HCT116 (cell line): ENCODE data around the gene C19orf18. TPM values are rescaled to one million over a fixed set of nuclear protein-coding genes. Genes with fewer than 3 reads are reported as not detected.

Source experiments
- ATAC-seq: fragments of 200-7000 bp; cut with Tn5 transposase; 2 replicates; pipeline ENCODE4 v1.9.1; 2020; ENCODE audit warnings: mild to moderate bottlenecking, moderate library complexity
- BruUV-seq: library from RNA; stranded (reverse); fragments of 400-500 nt; replicated peaks from 2 replicates; lab custom pipeline; 2021; lab: Mats Ljungman, UMichigan
- CTCF ChIA-PET: fragments of 300-600 bp; sonication (Branson Sonifier 250); formaldehyde crosslinking; loops from one replicate; lab custom pipeline; 2021; ENCODE audit warnings: antibody characterized with exemption; lab: Charles Lee
- POLR2A ChIA-PET: fragments of 300-600, 350-600 bp; sonication (Branson Sonifier 250); formaldehyde crosslinking; loops from one replicate; lab custom pipeline; 2021; ENCODE audit warnings: antibody characterized with exemption; lab: Charles Lee
- RAD21 ChIA-PET, 2 experiments: fragments of 300-600 bp; sonication (Branson Sonifier 250); formaldehyde crosslinking; loops; one replicate each; lab custom pipeline; 2023; ENCODE audit warnings: low total read pairs in 2 of 2; ENCODE audit not compliant: uncharacterized antibody in 2 of 2, unreplicated experiment in 2 of 2, low non-redundant PET in 1 of 2; lab: Charles Lee
- DNase-seq: peaks from one replicate; pipeline ENCODE4 v3.0.0-alpha.2; 2010; ENCODE audit warnings: low read depth, low spot score
- H2AFZ ChIP-seq: fragments of 200-600 bp; shearing (Covaris generic), sonication (generic); 2 replicates; pipeline ENCODE4 v1.6.1; 2017; ENCODE audit warnings: low read depth, mixed run types, mixed read lengths, antibody characterized with exemption, low read length; ENCODE audit not compliant: poor library complexity, severe bottlenecking
- H3K27ac ChIP-seq: 2 replicates; pipeline ENCODE4 v1.5.1; 2012; ENCODE audit warnings: low read depth, low read length
- H3K27me3 ChIP-seq: fragments of 200-600 bp; sonication (generic); 2 replicates; pipeline ENCODE4 v1.6.1; 2016; ENCODE audit warnings: mixed run types, low read length, mixed read lengths; ENCODE audit not compliant: insufficient read depth
- H3K36me3 ChIP-seq, 2 experiments: fragments of 200-500 bp in 1 of 2; fragments of 200-600 bp in 1 of 2; sonication (Bioruptor generic) in 1 of 2; sonication (generic) in 1 of 2; 2 replicates each; pipeline versions ENCODE4 v1.5.1 to v1.6.1; 2014 to 2016; ENCODE audit warnings: low read length in 2 of 2, inconsistent platforms in 1 of 2, mixed read lengths in 1 of 2, mixed run types in 1 of 2; ENCODE audit not compliant: insufficient read depth in 2 of 2, control insufficient read depth in 1 of 2
- H3K4me1 ChIP-seq, 2 experiments: fragments of 200-600 bp in 1 of 2; sonication (generic) in 1 of 2; 2 replicates each; pipeline versions ENCODE4 v1.5.1 to v1.6.1; 2012 to 2017; ENCODE audit warnings: low read length in 2 of 2, inconsistent platforms in 1 of 2, mild to moderate bottlenecking in 1 of 2, mixed read lengths in 1 of 2, mixed run types in 1 of 2, moderate library complexity in 1 of 2; ENCODE audit not compliant: insufficient read depth in 2 of 2, control insufficient read depth in 1 of 2
- H3K4me2 ChIP-seq: fragments of 200-600 bp; sonication (generic); 2 replicates; pipeline ENCODE4 v1.6.1; 2017; ENCODE audit warnings: mixed run types, low read length, mixed read lengths
- H3K4me3 ChIP-seq, 2 experiments: fragments of 200-600 bp in 1 of 2; sonication (generic) in 1 of 2; replicated peaks in 1 of 2; 2 replicates each; pipeline ENCODE4 v1.5.1; 2011 to 2016; ENCODE audit warnings: low read length in 2 of 2, control low read depth in 1 of 2, low read depth in 1 of 2, mild to moderate bottlenecking in 1 of 2, mixed read lengths in 1 of 2, mixed run types in 1 of 2
- H3K79me2 ChIP-seq: fragments of 200-600 bp; sonication (generic); 2 replicates; pipeline ENCODE4 v1.6.1; 2017; ENCODE audit warnings: mild to moderate bottlenecking, mixed run types, low read length, moderate library complexity, mixed read lengths; ENCODE audit not compliant: insufficient read depth
- H3K9ac ChIP-seq: fragments of 200-600 bp; sonication (generic); 2 replicates; pipeline ENCODE4 v1.6.1; 2016; ENCODE audit warnings: low read length, mixed read lengths
- H3K9me2 ChIP-seq: fragments of 200-600 bp; sonication (generic), shearing (Covaris generic); 2 replicates; pipeline ENCODE4 v1.6.1; 2017; ENCODE audit warnings: mixed run types, mild to moderate bottlenecking, moderate library complexity; ENCODE audit not compliant: insufficient read depth
- H3K9me3 ChIP-seq, 2 experiments: fragments of 200-500 bp in 1 of 2; fragments of 200-600 bp in 1 of 2; sonication (Bioruptor generic) in 1 of 2; sonication (generic) in 1 of 2; 2 replicates each; pipeline ENCODE4 v1.6.1; 2014 to 2017; ENCODE audit warnings: low read length in 2 of 2, mixed read lengths in 2 of 2, inconsistent platforms in 1 of 2, low read depth in 1 of 2, mild to moderate bottlenecking in 1 of 2, mixed run types in 1 of 2, moderate library complexity in 1 of 2; ENCODE audit not compliant: control insufficient read depth in 1 of 2, insufficient read depth in 1 of 2
- H4K20me1 ChIP-seq: fragments of 200-600 bp; sonication (generic), shearing (Covaris generic); 2 replicates; pipeline ENCODE4 v1.6.1; 2017; ENCODE audit warnings: mixed run types, mild to moderate bottlenecking, moderate library complexity; ENCODE audit not compliant: insufficient read depth
- CBX3 ChIP-seq: IDR thresholded peaks from 2 replicates; pipeline ENCODE4 v1.6.1; 2012; ENCODE audit warnings: low read depth
- CEBPB ChIP-seq: IDR thresholded peaks from 2 replicates; pipeline ENCODE4 v1.6.1; 2012; ENCODE audit warnings: low read depth
- EZH2 ChIP-seq: fragments of 200-600 bp; sonication (generic); IDR thresholded peaks from 2 replicates; pipeline ENCODE4 v1.6.1; 2017; ENCODE audit warnings: antibody characterized with exemption, mixed run types
- FOSL1 ChIP-seq: IDR thresholded peaks from 2 replicates; pipeline ENCODE4 v1.6.1; 2012; ENCODE audit warnings: low read depth
- POLR2A ChIP-seq: IDR thresholded peaks from 2 replicates; pipeline ENCODE4 v1.7.0; 2011; ENCODE audit warnings: borderline replicate concordance; ENCODE audit not compliant: insufficient read depth, insufficient read length; ENCODE audit errors: extremely low read depth
- POLR2AphosphoS5 ChIP-seq: IDR thresholded peaks from 2 replicates; pipeline ENCODE4 v1.6.1; 2011; ENCODE audit warnings: mild to moderate bottlenecking, low read depth, low read length, moderate library complexity
- SIN3A ChIP-seq: IDR thresholded peaks from 2 replicates; pipeline ENCODE4 v1.6.1; 2012; ENCODE audit warnings: low read depth
- SRF ChIP-seq: IDR thresholded peaks from 2 replicates; pipeline ENCODE4 v1.6.1; 2012; ENCODE audit warnings: low read depth
- ZNF274 ChIP-seq: fragments of 200-500 bp; sonication (Bioruptor generic); IDR thresholded peaks from 2 replicates; pipeline ENCODE4 v1.6.1; 2014; ENCODE audit warnings: mild to moderate bottlenecking, low read depth, low read length, inconsistent platforms
- intact Hi-C: fragments of 100-400 bp; cut with micrococcal nuclease; formaldehyde crosslinking; loops from 2 replicates; pipeline ENCODE4 v1.10.0; 2022
- total RNA-seq: library from RNA; stranded (reverse); gene quantifications from one replicate; pipeline ENCODE4 v1.2.1, GENCODE V29; 2021; ENCODE audit not compliant: unreplicated experiment
- TF ChIP-seq, protein P1 (sequence below): IDR thresholded peaks from 2 replicates; pipeline ENCODE4 v1.6.1; 2011; ENCODE audit warnings: mild to moderate bottlenecking, low read length, moderate library complexity; ENCODE audit not compliant: insufficient replicate concordance; ENCODE audit errors: extremely low read depth
- TF ChIP-seq, protein P2 (sequence below): IDR thresholded peaks from 2 replicates; pipeline ENCODE4 v1.6.1; 2012; ENCODE audit warnings: low read depth

C19orf18 gene
- total RNA-seq, 1 experiment from 2014 or later, result not detected

DNA sequence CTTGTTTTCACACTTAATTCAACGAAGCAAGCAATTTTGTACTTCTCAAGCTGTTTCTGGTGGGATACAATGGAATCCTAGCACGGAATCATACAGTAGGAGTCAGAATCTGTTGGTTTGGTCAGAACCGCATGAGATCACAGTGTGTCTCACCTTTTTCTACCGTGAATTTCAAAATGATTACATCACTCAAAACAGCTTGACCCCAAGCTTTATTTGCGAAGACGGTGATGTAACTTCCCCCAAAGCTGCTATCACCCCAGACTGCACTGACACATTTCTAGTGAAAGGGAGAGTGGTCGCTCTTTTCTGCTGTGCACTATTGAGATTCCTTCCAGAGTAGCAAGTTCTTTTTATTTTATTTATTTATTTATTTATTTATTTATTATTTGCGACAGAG is 9.6 kb downstream of the C19orf18 start:
- Histone ChIP-seq H2AFZ (no peak overlapping the region), H3K9me3 (peaks cover 12 to 26% of the 10 kb centered on the region in 2 experiments; a peak in 2 of 4 replicates), H3K4me3 (no peak overlapping the region), H3K36me3 (no peaks in the 10 kb centered on the region), H3K9me2 (no peaks in the 10 kb centered on the region), H3K4me2 (no peak overlapping the region), H3K79me2 (no peaks in the 10 kb centered on the region), H4K20me1 (no peaks in the 10 kb centered on the region), H3K9ac (no peak overlapping the region), H3K27me3 (no peaks in the 10 kb centered on the region), H3K4me1 (no peaks in the 10 kb centered on the region), H3K27ac (no peak overlapping the region)
- ChIA-PET RAD21 (no interaction called here), CTCF (no interaction called here), POLR2A (no interaction called here)
- no peak for ATAC-seq
- DNase-seq, result no peak
- intact Hi-C loops, result no loop called here
- BruUV-seq, result no TSS peak
- TF ChIP-seq CEBPB (no peak), CBX3 (no peak), SIN3A (no peak), EZH2 (no peak), FOSL1 (no peak), POLR2A (no peak)
- TF ChIP-seq, protein P1, sequence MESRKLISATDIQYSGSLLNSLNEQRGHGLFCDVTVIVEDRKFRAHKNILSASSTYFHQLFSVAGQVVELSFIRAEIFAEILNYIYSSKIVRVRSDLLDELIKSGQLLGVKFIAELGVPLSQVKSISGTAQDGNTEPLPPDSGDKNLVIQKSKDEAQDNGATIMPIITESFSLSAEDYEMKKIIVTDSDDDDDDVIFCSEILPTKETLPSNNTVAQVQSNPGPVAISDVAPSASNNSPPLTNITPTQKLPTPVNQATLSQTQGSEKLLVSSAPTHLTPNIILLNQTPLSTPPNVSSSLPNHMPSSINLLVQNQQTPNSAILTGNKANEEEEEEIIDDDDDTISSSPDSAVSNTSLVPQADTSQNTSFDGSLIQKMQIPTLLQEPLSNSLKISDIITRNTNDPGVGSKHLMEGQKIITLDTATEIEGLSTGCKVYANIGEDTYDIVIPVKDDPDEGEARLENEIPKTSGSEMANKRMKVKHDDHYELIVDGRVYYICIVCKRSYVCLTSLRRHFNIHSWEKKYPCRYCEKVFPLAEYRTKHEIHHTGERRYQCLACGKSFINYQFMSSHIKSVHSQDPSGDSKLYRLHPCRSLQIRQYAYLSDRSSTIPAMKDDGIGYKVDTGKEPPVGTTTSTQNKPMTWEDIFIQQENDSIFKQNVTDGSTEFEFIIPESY, result no peak

DNA sequence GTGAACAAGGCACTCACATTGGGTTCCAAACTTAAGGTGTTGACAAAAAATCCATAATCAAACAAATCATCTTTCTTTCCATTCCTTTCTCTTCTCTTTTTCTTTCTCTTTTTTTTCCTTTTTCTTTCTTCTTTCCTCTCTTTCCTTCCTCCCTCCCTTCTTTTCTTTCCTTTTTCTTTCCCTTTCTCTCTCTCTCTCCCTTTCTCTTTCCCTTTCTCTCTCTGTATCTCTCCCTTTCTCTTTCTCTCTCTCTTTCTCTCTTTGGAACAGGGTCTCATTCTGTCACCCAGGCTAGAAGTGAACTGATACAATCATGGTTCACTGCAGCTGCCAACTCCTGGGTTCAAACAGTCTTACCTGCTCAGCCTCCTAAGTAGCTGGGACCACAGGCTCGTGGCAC is 12.5 kb downstream of the C19orf18 start:
- H3K27ac ChIP-seq, result no peak overlapping the region
- peaks cover 7 to 8% of the 10 kb centered on the region in 2 experiments; a peak in 2 of 4 replicates for H3K9me3 ChIP-seq
- ChIA-PET POLR2A (no interaction called here), RAD21 (no interaction called here), CTCF (no interaction called here)
- H3K36me3 ChIP-seq, result no peaks in the 10 kb centered on the region
- no TSS peak for BruUV-seq
- H3K4me1 ChIP-seq, result no peaks in the 10 kb centered on the region
- H4K20me1 ChIP-seq, result no peaks in the 10 kb centered on the region
- ATAC-seq, result no peak
- no peak for DNase-seq
- no peaks in the 10 kb centered on the region for H3K27me3 ChIP-seq
- no peak for TF ChIP-seq SRF
- TF ChIP-seq POLR2AphosphoS5, result no peak
- TF ChIP-seq, protein P2, sequence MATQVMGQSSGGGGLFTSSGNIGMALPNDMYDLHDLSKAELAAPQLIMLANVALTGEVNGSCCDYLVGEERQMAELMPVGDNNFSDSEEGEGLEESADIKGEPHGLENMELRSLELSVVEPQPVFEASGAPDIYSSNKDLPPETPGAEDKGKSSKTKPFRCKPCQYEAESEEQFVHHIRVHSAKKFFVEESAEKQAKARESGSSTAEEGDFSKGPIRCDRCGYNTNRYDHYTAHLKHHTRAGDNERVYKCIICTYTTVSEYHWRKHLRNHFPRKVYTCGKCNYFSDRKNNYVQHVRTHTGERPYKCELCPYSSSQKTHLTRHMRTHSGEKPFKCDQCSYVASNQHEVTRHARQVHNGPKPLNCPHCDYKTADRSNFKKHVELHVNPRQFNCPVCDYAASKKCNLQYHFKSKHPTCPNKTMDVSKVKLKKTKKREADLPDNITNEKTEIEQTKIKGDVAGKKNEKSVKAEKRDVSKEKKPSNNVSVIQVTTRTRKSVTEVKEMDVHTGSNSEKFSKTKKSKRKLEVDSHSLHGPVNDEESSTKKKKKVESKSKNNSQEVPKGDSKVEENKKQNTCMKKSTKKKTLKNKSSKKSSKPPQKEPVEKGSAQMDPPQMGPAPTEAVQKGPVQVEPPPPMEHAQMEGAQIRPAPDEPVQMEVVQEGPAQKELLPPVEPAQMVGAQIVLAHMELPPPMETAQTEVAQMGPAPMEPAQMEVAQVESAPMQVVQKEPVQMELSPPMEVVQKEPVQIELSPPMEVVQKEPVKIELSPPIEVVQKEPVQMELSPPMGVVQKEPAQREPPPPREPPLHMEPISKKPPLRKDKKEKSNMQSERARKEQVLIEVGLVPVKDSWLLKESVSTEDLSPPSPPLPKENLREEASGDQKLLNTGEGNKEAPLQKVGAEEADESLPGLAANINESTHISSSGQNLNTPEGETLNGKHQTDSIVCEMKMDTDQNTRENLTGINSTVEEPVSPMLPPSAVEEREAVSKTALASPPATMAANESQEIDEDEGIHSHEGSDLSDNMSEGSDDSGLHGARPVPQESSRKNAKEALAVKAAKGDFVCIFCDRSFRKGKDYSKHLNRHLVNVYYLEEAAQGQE, result no peak
- TF ChIP-seq ZNF274, result no peak
- no peak overlapping the region for H2AFZ ChIP-seq
- H3K9me2 ChIP-seq, result no peaks in the 10 kb centered on the region
- H3K4me2 ChIP-seq, result no peak overlapping the region
- H3K4me3 ChIP-seq, result no peak overlapping the region
- intact Hi-C loops, result no loop called here
- H3K9ac ChIP-seq, result no peak overlapping the region
- no peaks in the 10 kb centered on the region for H3K79me2 ChIP-seq
